Stomach (tissue), 9 donors: ENCODE data around the gene PRUNE2. TPM values are rescaled to one million over a fixed set of nuclear protein-coding genes. Genes with fewer than 3 reads are reported as not detected.
A peak's percentile ranks its signal among the peaks of the same experiment; 100 is the strongest.

ENCODE experiments used
- DNase-seq, 2 donors: peaks; one replicate each; pipeline versions ENCODE4 v3.0.0 to v3.0.0-alpha.2; 2013 to 2019
- H3K27ac ChIP-seq, 5 donors: fragments of 200-600 bp in 4 of 5; sonication (generic) in 4 of 5; one replicate each; pipeline ENCODE4 v1.5.1; 2013 to 2019; ENCODE audit warnings: mild to moderate bottlenecking in 1 of 5, moderate library complexity in 1 of 5
- H3K27me3 ChIP-seq, 3 donors: fragments of 200-600 bp; sonication (generic); one replicate each; pipeline ENCODE4 v1.5.1; 2017 to 2019; ENCODE audit warnings: mixed run types in 1 of 3
- H3K36me3 ChIP-seq, 4 donors: fragments of 200-600 bp; sonication (generic); 1 replicate in 3 of 4; 2 replicates in 1 of 4; pipeline ENCODE4 v1.5.1; 2016 to 2019
- H3K4me1 ChIP-seq, 4 donors: fragments of 200-600 bp; sonication (generic); one replicate each; pipeline ENCODE4 v1.5.1; 2016 to 2019
- H3K4me3 ChIP-seq, 4 donors: fragments of 200-600 bp; sonication (generic) in 3 of 4; one replicate each; pipeline ENCODE4 v1.5.1; 2016 to 2019; ENCODE audit warnings: mild to moderate bottlenecking in 1 of 4
- H3K9me3 ChIP-seq, 4 donors: fragments of 200-600 bp; sonication (generic); one replicate each; pipeline ENCODE4 v1.5.1; 2016 to 2019
- EP300 ChIP-seq: sonication (generic); formaldehyde crosslinking; IDR thresholded peaks from one replicate; pipeline ENCODE4 v1.6.1; 2017; ENCODE audit warnings: antibody characterized with exemption
- POLR2A ChIP-seq, 4 donors: fragments of 450-650 bp; IDR thresholded peaks; one replicate each; pipeline ENCODE4 v1.6.1; 2016; ENCODE audit warnings: antibody characterized with exemption in 4 of 4, control low read depth in 2 of 4, mild to moderate bottlenecking in 1 of 4, moderate library complexity in 1 of 4
- POLR2AphosphoS5 ChIP-seq, 3 donors: sonication (generic); formaldehyde crosslinking; IDR thresholded peaks; one replicate each; pipeline ENCODE4 v1.6.1; 2016; ENCODE audit warnings: antibody characterized with exemption in 3 of 3
- WGBS, 5 donors: extraction: QIAGEN DNeasy Blood & Tissue Kit in 3 of 5; methylation state at CpG; one replicate each; pipeline versions ENCODE4 v1.1.5 to v1.1.7; 2013 to 2018; 5-methylcytosine and 5-hydroxymethylcytosine counted together
- intact Hi-C: fragments of 100-400 bp; cut with DNase I; formaldehyde crosslinking; loops from one replicate; pipeline ENCODE4 v1.15.1; 2023; ENCODE audit warnings: low total_unique reads
- polyA plus RNA-seq, 3 donors: library from polyadenylated mRNA; stranded (reverse); fragments of 200-250 nt; gene quantifications; one replicate each; pipeline ENCODE4 v1.2.3, GENCODE V29; 2013
- total RNA-seq, 5 donors: library from RNA; depleted of rRNA; stranded (reverse); fragments of >200 nt; gene quantifications; one replicate each; pipeline versions ENCODE4 v1.1.0 to v1.2.3, GENCODE V29; 2014 to 2016
- TF ChIP-seq, protein P1 (sequence below), 7 experiments: fragments of 450-650 bp in 4 of 7; fragments of 200-600 bp in 3 of 7; sonication (generic) in 3 of 7; IDR thresholded peaks; one replicate each; pipeline ENCODE4 v1.5.1; 2016 to 2019; ENCODE audit warnings: antibody characterized with exemption in 7 of 7, control low read depth in 2 of 7, mild to moderate bottlenecking in 1 of 7
- donor health status: healthy with polysubstance abuse.
- donor health status: Bipolar disorder and iron deficiency.
- donor health status: healthy.

PRUNE2 gene
- total and polyA plus RNA-seq, 8 donors = 2.6 to 311 (median 75.4) TPM

DNA sequence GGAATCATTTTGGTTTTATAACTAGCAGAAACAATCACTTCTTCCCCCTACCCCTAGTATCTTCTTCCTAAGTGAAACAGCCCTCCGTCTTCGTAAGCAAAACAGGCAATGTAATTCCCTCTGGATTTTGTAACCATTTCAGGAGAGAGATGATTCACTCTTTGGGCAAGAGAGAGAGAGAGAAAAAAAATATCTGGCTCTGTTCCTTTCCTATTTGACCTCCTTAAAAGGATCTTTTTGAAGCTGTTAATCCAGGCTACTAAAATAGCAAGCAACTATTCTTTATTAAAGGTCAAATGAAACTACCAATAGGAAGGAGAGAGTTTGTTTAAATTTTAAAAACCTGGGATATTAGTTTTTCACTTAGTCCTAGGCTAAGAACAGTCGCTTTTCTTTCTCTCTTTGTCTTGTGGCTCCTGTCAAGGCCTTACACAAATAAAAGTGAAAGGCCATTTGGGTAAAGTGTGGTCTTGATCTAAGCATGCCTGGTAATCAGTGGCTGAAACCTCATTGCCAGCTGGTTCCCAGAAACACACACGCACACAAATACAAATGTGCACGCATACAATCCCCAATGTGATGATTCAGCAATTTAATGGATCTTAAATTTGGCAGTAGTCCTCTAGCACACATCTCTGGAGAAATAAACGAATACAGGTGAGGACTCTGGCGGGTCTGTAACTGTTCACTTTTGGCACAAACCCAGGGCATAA is 70.2 kb downstream of the PRUNE2 start:
- intact Hi-C loops = no loop called here

DNA sequence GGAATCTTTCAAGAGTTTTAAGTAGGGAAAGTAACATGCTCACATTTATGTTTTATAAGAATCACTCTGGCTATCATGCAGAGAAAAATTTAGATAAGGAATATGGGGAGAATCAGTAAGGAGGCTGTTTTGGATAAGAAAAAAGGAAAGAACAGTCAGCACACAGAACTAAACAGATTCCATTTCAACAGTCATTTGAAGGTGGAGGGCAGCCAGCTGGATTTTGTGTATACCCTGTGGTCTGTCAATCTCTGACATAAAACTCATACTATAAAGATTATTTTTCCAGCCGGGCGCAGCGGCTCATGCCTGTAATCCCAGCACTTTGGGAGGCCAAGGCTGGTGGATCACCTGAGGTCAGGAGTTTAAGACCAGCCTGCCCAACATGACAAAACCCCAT is 77.5 kb downstream of the PRUNE2 start:
- H3K27ac ChIP-seq = peak overlapping the region in 3 of 5 donors; percentile 9 to 83 (median 9)
- no peaks in the 10 kb centered on the region for H3K27me3 ChIP-seq
- no peaks in the 10 kb centered on the region for H3K9me3 ChIP-seq
- 52 to 77% (median 67%) methylated on average over 3 of the region's 3 CpGs for WGBS, 5 donors
- TF ChIP-seq POLR2AphosphoS5 (IDR thresholded peaks at IDR 0.05) (no peak), POLR2A (IDR thresholded peaks at IDR 0.05) (no peak), EP300 (no peak)
- TF ChIP-seq, protein P1, sequence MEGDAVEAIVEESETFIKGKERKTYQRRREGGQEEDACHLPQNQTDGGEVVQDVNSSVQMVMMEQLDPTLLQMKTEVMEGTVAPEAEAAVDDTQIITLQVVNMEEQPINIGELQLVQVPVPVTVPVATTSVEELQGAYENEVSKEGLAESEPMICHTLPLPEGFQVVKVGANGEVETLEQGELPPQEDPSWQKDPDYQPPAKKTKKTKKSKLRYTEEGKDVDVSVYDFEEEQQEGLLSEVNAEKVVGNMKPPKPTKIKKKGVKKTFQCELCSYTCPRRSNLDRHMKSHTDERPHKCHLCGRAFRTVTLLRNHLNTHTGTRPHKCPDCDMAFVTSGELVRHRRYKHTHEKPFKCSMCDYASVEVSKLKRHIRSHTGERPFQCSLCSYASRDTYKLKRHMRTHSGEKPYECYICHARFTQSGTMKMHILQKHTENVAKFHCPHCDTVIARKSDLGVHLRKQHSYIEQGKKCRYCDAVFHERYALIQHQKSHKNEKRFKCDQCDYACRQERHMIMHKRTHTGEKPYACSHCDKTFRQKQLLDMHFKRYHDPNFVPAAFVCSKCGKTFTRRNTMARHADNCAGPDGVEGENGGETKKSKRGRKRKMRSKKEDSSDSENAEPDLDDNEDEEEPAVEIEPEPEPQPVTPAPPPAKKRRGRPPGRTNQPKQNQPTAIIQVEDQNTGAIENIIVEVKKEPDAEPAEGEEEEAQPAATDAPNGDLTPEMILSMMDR (IDR thresholded peaks at IDR 0.05) = no peak
- H3K4me1 ChIP-seq = peaks cover 0 to 12% (median 2%) of the 10 kb centered on the region in 4 donors
- peaks cover 0 to 17% (median 6%) of the 10 kb centered on the region in 4 donors for H3K36me3 ChIP-seq
- DNase-seq = no peak
- no peak overlapping the region for H3K4me3 ChIP-seq
- intact Hi-C loops = no loop called here

More for the DNA sequence above, 70.2 kb downstream of the PRUNE2 start:
- 34 to 46% (median 38%) methylated on average over 7 of the region's 7 CpGs for WGBS, 5 donors
- Histone ChIP-seq H3K36me3 (no peaks in the 10 kb centered on the region), H3K27ac (peak overlapping the region in 4 of 5 donors; percentile 51 to 83 (median 70)), H3K27me3 (no peaks in the 10 kb centered on the region), H3K9me3 (no peaks in the 10 kb centered on the region), H3K4me1 (peaks cover 0 to 17% (median 6%) of the 10 kb centered on the region in 4 donors), H3K4me3 (no peak overlapping the region)
- peak; percentile 61 to 83 (median 69) for TF ChIP-seq POLR2AphosphoS5 (IDR thresholded peaks at IDR 0.05)
- peak; percentile 92 for TF ChIP-seq EP300
- no peak for TF ChIP-seq POLR2A (IDR thresholded peaks at IDR 0.05)
- TF ChIP-seq, protein P1 (IDR thresholded peaks at IDR 0.05) = no peak
- peak in 1 of 2 donors; percentile 57 for DNase-seq

DNA sequence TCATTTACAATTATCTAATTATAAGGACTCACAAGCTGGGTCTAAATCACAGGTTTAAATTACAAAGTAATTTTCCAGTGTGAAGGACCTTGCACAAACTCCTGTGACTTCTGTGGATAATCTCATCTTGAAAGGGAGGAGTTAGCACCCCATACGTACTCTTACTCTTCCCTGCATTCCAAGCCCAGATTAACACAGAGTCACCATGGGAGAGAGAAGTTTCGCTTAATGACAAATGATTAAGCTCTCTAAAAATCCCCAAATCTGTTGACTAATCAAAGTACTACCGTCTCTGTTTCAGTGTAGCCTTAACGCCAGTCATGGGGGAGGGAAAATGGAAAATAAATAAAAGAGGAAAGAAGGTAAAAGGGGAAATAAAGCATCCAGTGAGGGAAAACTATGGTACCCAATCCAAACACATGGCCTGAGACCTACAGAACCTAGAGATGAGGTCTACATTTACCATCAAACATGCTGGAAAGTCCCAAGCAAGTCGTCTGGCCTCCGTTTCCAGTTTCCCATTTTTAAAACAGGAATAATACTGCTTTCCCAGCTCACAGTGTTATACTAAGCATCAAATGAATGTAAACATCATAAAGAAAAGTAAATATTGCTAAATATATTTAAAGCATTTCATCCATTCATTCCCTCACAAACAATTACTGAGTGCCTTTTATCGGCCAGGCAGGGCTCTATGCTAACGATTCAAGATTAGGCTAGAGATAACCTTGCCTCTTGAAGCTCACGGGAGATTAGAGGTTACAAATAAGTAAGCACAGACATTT is 78.4 kb downstream of the PRUNE2 start:
- Histone ChIP-seq H3K4me1 (peaks cover 0 to 12% (median 2%) of the 10 kb centered on the region in 4 donors), H3K36me3 (peaks cover 0 to 17% (median 6%) of the 10 kb centered on the region in 4 donors), H3K4me3 (no peak overlapping the region), H3K27ac (peak overlapping the region in 3 of 5 donors; percentile 9 to 83 (median 9)), H3K27me3 (no peaks in the 10 kb centered on the region), H3K9me3 (no peaks in the 10 kb centered on the region)
- no peak for DNase-seq
- TF ChIP-seq POLR2AphosphoS5 (IDR thresholded peaks at IDR 0.05) (no peak), POLR2A (IDR thresholded peaks at IDR 0.05) (no peak), EP300 (no peak)
- TF ChIP-seq, protein P1 (IDR thresholded peaks at IDR 0.05) = no peak
- intact Hi-C loops = no loop called here
- 30 to 44% (median 31%) methylated on average over 9 of the region's 9 CpGs for WGBS, 5 donors

DNA sequence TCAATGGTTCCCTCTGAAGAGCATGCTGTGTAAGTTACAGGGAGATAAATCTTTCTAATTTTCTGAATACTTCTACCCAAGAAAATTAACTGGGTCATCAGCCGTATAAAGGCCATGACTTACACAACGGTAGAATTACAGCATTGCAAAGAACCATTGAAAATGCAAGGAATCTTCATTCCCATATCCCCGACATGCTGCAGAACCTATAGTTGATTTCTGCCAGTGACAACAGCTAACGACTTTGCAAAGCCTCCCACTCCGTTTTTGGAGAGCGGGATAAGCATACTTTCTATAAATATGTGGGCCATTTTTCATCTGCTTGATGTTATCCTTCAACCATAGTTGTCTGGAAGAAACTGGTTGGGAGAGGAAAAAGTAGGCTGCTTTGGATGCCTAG is 85.5 kb downstream of the PRUNE2 start:
- Histone ChIP-seq H3K36me3 (peaks cover 0 to 8% (median under 1%) of the 10 kb centered on the region in 4 donors), H3K9me3 (no peaks in the 10 kb centered on the region), H3K4me3 (no peak overlapping the region), H3K27ac (peak overlapping the region in 1 of 5 donors; percentile 88), H3K4me1 (peaks cover 0 to 20% (median 12%) of the 10 kb centered on the region in 4 donors), H3K27me3 (no peaks in the 10 kb centered on the region)
- peak in 1 of 2 donors; percentile 12 for DNase-seq
- TF ChIP-seq POLR2A (IDR thresholded peaks at IDR 0.05) (no peak), POLR2AphosphoS5 (IDR thresholded peaks at IDR 0.05) (no peak), EP300 (no peak)
- TF ChIP-seq, protein P1 (IDR thresholded peaks at IDR 0.05) = no peak
- intact Hi-C loops = no loop called here
- WGBS, 5 donors = 74 to 87% (median 85%) methylated on average over 6 of the region's 6 CpGs
